KMS-11 (cell line): ENCODE measurements around the gene LAG3.
A peak's percentile ranks its signal among the peaks of the same experiment; 100 is the strongest.

Source experiments
- H2AFZ ChIP-seq: fragments of 200-600 bp; sonication (generic); 2 replicates; pipeline ENCODE4 v1.6.1; 2016; ENCODE audit warnings: antibody characterized with exemption, mixed run types, low read depth
- H3K27ac ChIP-seq: fragments of 200-600 bp; sonication (generic); 2 replicates; pipeline ENCODE4 v1.6.1; 2016; ENCODE audit warnings: mild to moderate bottlenecking, mixed run types
- H3K27me3 ChIP-seq: fragments of 200-600 bp; sonication (generic); 2 replicates; pipeline ENCODE4 v1.6.1; 2017; ENCODE audit warnings: mild to moderate bottlenecking, low read depth, mixed run types, moderate library complexity; ENCODE audit not compliant: insufficient read depth
- H3K36me3 ChIP-seq: fragments of 200-600 bp; sonication (generic); 2 replicates; pipeline ENCODE4 v1.6.1; 2017; ENCODE audit warnings: mild to moderate bottlenecking, mixed run types; ENCODE audit not compliant: insufficient read depth
- H3K4me1 ChIP-seq: fragments of 200-600 bp; sonication (generic); 2 replicates; pipeline ENCODE4 v1.6.1; 2016; ENCODE audit warnings: mild to moderate bottlenecking, low read depth, mixed run types; ENCODE audit not compliant: poor library complexity, severe bottlenecking
- H3K4me2 ChIP-seq: fragments of 200-600 bp; sonication (generic); 2 replicates; pipeline ENCODE4 v1.7.0; 2016; ENCODE audit warnings: mild to moderate bottlenecking, mixed run types
- H3K4me3 ChIP-seq: fragments of 200-600 bp; sonication (generic); IDR thresholded peaks from 2 replicates; pipeline ENCODE4 v1.6.1; 2017; ENCODE audit warnings: low read depth, low read length, mixed read lengths; ENCODE audit not compliant: insufficient read depth
- H3K79me2 ChIP-seq: fragments of 200-600 bp; sonication (generic); 2 replicates; pipeline ENCODE4 v1.6.1; 2016; ENCODE audit warnings: low read depth, mixed run types; ENCODE audit not compliant: insufficient read depth
- H3K9ac ChIP-seq: fragments of 200-600 bp; sonication (generic); 2 replicates; pipeline ENCODE4 v1.6.1; 2016; ENCODE audit warnings: mild to moderate bottlenecking, mixed run types
- H4K20me1 ChIP-seq: fragments of 200-600 bp; sonication (generic); 2 replicates; pipeline ENCODE4 v1.6.1; 2016; ENCODE audit warnings: mild to moderate bottlenecking, mixed run types; ENCODE audit not compliant: insufficient read depth
- CTCF ChIP-seq: fragments of 200-600 bp; sonication (generic); conservative IDR thresholded peaks from 2 replicates; pipeline ENCODE4 v1.6.1; 2017; ENCODE audit warnings: low read depth, mild to moderate bottlenecking, antibody characterized with exemption, low read length, moderate library complexity, mixed read lengths

Gene LAG3

GRCh38 chr12:6783828-6784227 is 11.5 kb downstream of the LAG3 start:
- Histone ChIP-seq H2AFZ (peak overlapping the region; percentile 22; the same call in 1 of the 2 replicates), H3K79me2 (no peaks in the 10 kb centered on the region), H3K4me3 (no peak overlapping the region), H4K20me1 (no peaks in the 10 kb centered on the region), H3K4me2 (0 out of 2 replicates have a peak overlapping the region, but pooled peaks have one; percentile 17), H3K9ac (no peak overlapping the region), H3K4me1 (peaks cover 22% of the 10 kb centered on the region), H3K27me3 (no peaks in the 10 kb centered on the region), H3K27ac (no peak overlapping the region), H3K36me3 (no peaks in the 10 kb centered on the region)
- TF ChIP-seq CTCF: no peak

GRCh38 chr12:6784296-6784695 is 12.0 kb downstream of the LAG3 start:
- no peak overlapping the region for H3K4me2 ChIP-seq
- H3K4me3 ChIP-seq: no peak overlapping the region
- no peaks in the 10 kb centered on the region for H4K20me1 ChIP-seq
- H3K27me3 ChIP-seq: no peaks in the 10 kb centered on the region
- no peaks in the 10 kb centered on the region for H3K36me3 ChIP-seq
- no peak overlapping the region for H2AFZ ChIP-seq
- no peak overlapping the region for H3K9ac ChIP-seq
- H3K79me2 ChIP-seq: no peaks in the 10 kb centered on the region
- H3K27ac ChIP-seq: no peak overlapping the region
- TF ChIP-seq CTCF: no peak
- H3K4me1 ChIP-seq: peaks cover 19% of the 10 kb centered on the region

DNA sequence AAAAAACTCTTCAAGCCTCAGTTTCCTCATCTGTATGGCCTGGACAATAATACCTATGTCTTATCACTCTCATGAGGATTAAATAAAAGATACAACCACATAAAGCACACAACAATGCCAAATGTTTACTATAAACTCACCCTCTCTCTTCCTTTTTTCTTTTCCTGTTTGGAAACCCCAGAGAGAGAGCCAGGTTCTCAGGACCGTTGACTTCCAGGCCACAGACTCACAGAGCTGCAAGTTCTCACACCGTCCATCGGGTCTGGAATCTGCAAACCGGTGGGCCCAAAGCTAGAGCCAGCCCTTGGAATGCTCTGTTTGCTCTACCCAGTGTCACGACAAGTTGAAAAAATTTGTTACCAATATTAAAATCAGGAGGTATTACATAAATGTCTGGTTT is 12.4 kb downstream of the LAG3 start:
- H3K9ac ChIP-seq: no peak overlapping the region
- H3K36me3 ChIP-seq: no peaks in the 10 kb centered on the region
- no peak overlapping the region for H3K4me2 ChIP-seq
- peaks cover 17% of the 10 kb centered on the region for H3K4me1 ChIP-seq
- no peak overlapping the region for H2AFZ ChIP-seq
- no peak overlapping the region for H3K27ac ChIP-seq
- no peaks in the 10 kb centered on the region for H3K79me2 ChIP-seq
- H3K4me3 ChIP-seq: no peak overlapping the region
- H3K27me3 ChIP-seq: no peaks in the 10 kb centered on the region
- no peak for TF ChIP-seq CTCF
- no peaks in the 10 kb centered on the region for H4K20me1 ChIP-seq

GRCh38 chr12:6786416-6787094 is 14.2 kb downstream of the LAG3 start:
- no peak for TF ChIP-seq CTCF
- no peak overlapping the region for H3K9ac ChIP-seq
- H3K27me3 ChIP-seq: no peaks in the 10 kb centered on the region
- no peaks in the 10 kb centered on the region for H4K20me1 ChIP-seq
- H3K4me2 ChIP-seq: no peak overlapping the region
- H3K27ac ChIP-seq: no peak overlapping the region
- H3K36me3 ChIP-seq: no peaks in the 10 kb centered on the region
- H3K79me2 ChIP-seq: no peaks in the 10 kb centered on the region
- H2AFZ ChIP-seq: no peak overlapping the region
- H3K4me3 ChIP-seq: no peak overlapping the region
- H3K4me1 ChIP-seq: peaks cover 17% of the 10 kb centered on the region
